Amniotic epithelial cell (primary cell): Measurements from ENCODE around the gene ABCC4.
"Not testable (repeated sequence)": the region's sequence is repeated elsewhere in the genome, so short reads cannot be mapped to it uniquely, and the experiment has no call there.

ENCODE experiments used
- DNase-seq: peaks from one replicate; pipeline ENCODE4 v3.0.0-alpha.2; 2010; ENCODE audit warnings: low read depth

Gene ABCC4

DNA sequence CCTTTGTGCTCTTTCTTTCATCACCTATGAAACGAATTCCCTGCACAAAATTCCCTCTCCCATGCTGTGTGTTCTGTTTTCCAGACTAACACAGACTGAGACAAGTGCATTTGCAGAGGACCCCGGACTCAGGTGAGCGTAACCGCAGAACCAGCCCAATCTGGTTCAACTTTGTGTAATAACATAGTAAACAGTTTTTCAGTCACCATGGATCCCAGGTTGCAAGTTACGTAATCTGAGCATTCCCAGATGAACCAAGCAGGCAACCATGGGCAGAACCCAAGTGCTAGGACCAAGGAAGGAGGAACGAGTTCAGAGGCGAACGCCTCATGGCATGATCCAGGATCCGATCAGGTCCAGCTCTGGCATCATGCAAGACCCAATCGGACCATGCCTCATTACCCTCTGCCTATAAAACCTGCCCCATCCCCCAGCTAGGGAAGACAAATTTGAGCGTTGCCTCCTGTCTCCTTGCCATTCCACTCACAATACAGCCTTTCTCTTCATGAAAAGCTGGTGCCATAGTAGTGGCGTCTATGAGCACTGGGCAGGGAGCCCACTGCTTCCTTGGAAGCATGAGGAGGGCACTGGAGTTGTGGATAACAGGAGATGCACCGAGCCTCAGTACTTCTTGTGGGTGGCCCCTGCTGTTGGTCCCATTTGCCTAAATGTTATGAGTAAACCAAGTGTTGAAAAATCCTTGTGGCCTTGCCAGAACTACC lies 107.6 kb downstream of the ABCC4 start:
- no peak for DNase-seq

DNA sequence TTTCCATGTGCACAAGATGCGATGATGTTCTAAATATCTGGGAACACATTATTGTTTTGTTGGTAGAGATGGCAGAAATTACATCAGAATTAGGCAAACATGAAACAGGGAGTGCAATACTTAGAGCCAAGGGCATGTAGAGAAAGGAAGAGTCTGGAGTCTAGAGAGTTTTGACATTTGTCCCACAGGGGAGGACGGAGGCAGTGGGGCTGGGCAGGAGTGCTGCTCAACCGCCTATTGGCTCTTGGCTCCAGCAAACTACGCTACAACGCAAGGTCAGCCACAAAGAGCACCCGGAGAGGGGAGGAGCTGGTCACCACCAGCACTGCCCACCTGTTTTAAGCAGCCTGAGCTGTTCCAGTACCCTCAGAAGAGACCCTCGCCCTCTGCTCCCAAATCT lies 108.3 kb downstream of the ABCC4 start:
- DNase-seq: no peak

DNA sequence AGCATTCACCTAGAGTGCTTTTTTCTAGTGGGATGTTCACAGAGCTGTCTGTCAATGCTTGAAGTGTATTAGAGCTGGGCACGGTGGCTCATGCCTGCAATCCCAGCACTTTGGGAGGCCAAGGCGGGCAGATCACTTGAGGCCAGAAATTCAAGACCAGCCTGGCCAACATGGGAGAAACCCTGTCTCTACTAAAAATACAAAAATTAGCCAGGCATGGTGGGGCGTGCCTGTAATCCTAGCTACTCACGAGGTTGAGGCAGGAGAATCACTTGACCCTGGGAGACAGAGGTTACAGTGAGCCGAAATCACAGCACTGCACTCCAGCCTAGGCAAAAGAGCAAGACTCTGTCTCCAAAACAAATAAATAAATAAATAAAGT lies 108.7 kb downstream of the ABCC4 start:
- not testable (repeated sequence) for DNase-seq

DNA sequence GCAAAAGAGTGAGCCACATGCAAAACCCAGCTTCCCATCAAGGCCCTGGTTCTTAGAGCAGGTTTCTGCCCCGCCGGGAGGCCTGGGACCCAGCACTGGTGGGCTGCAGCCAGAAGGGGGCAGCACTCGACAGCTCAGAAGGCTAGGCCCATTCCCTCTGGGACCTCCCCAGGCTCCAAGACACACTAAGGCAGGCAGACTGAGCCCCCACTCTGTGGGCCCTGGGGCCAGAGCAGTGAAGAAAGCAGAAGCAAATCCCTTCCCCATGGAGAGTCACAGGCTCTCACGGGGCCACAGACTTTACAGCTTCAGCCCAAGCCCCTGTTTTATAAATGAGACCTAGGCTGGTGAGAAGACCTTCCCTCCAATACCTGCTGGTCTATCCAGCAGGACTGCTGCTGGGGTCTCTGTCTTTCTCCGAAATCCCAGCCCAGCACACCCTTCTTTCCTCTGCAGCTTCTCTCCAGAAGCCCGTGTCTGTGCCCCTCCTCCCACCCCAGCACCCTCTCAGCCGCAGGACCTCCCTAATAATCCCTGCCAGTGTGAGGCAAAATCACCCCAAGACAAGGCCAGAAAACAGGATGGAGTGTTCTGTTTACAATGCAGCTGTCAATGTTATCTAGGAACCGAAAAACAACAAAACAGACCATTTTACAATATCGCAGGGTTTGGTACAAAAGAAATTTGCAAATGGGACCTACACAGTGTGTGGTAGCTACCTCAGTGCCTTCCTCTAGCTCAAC lies 109.3 kb downstream of the ABCC4 start:
- peak; percentile 55 for DNase-seq

DNA sequence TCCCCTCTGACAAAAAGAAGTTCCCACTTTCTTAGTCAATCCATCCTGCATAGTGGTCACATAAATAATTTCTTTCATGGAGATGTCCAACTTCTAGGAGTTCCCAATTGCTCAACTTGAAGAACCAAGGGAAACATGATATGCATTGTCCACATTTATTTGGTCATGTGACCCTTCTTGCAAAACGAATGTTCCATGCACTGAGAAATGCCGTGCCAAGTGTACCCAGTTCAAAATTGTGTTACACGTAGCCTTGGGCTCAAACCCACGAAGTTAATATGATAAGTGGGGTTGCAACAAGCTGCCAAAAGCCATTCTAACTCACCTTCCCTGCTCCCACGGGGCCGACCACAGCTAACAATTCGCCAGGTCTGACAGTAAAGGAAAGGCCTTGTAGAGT lies 113.1 kb downstream of the ABCC4 start:
- peak; percentile 56 for DNase-seq

DNA sequence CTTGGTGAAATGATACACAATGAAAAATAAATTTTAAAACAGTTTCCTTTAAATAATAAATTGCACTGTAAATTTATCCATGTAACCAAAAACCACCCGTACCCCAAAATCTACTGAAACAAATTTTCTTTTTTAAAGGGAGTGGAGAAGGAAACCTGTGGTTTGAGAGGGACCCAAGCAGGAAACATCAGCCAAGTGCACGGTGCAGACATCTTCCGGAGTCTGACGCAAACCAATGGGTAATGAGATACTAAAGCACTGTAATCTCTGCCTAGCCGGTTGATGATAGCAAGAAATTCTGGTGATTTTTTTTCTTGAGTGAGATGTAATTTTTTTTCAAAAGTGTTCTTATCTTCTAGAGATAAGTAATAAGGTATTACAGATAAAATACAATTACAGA lies 115.4 kb downstream of the ABCC4 start:
- peak; percentile 46 for DNase-seq

DNA sequence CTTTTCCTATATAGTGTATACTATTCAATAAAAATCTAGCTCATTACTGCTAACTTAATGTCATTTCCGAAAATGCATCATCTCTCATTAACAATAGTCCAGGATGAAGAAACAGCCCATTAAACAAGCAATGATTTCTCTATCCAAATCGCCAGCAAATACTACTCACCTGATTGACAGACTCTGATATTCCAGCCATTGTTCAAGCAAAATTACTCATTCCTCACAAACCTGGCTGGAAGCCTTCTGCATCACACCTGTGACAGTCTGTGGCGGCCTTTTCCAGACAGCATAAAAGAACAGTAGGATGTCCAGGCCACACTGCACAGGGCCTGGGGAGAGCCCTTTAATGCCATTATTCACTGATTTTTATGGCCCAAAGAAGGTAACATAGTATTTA lies 115.9 kb downstream of the ABCC4 start:
- no peak for DNase-seq

DNA sequence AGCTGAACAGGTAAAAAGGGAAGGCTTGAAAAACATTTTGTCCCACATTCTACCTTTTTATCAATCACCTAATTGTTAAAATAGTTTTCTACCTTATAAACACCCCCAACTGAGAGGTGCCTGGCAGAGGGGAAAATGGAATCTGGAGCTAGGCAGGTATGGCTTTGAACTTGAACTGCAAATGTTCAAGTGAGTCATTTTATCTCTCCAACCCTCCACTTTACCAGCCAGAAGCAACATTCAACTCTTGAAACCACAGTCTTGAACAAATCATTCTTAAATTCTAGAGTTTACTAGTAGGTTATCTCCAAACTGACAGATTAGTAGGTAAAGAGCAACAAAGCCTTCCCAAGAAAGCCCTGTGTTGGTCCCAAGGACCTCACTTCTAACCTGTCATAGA lies 116.9 kb downstream of the ABCC4 start:
- no peak for DNase-seq

DNA sequence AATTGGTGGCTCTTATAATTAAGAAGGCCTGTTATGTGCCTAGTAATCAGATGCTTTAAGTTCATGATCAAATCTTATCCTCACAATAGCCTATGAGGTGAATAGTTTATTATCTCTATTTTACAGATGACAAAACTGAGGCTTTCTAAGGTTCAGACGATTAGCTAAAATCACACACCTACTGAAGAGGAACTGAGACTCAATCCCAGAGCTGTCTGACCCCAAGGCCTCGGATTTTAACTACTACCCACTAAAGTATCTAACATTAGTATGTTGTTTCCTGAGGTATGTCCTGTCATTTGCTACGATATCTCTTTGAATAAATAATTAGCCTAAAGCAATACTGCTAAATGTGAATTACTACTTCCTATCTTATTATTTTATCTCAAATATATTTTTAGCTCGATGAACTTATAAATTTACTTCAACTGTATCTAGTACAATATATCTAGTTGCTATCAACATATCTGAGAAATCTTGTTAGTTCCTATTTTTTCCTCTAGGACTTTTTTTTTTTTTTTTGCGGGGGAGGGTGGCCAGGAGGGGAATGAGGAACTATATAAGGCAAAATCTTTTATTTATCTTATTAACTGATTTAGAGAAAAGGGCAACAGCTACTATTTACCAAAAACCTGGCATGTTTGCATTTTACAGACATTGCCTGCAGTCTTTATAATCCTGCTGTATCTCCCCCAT lies 118.5 kb downstream of the ABCC4 start:
- no peak for DNase-seq

DNA sequence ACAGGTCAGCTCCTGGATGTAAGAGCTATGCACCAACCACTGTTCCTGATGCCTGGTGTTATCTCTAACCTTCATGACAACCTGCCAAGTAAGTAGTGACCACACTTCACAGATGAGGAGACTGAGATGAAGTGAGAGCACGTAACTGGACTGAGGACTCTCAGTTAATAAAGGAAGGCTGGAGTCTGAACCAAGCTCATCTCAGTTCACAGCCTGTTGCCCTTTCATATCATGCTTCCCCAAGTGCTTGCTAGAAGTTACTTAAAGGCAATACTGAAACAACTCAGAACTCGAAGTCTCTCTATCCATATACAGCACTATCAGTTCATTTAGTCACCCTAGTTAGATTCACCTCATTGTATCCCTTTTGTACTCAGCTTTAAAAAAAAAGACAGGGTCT lies 119.7 kb downstream of the ABCC4 start:
- peak; percentile 24 for DNase-seq

DNA sequence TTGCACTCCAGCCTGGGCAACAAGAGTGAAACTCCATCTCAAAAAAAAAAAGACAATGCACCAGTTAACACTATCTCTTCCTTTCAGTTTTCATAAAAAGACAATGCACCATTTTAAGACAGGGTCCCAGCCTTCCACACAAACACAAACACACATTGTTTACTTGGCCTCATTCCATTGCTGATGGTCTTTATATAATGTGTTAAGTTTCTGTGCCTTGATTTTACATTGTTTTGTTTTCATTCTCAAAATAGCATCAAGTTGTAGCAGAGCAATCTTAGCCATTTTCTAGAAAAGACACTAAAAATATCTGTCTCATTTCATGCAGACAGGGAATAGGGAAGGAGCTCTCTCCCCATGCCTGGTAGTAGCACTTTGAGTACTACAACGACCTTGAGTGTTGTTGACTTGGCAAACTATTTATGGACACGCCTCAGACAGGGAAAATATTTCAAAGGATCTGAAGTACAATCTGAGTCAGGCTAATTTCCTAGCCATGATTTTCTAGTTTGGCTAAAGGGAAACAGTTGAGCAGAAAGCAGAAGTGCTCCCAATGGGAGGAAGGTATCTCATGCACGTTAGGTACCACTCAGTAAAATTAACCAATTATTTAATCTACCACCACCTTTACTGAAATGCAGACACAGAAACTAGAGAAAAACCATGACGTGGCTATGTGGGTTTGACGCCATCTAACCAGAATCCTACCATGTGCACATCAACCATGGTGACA lies 120.6 kb downstream of the ABCC4 start:
- DNase-seq: peak; percentile 63

DNA sequence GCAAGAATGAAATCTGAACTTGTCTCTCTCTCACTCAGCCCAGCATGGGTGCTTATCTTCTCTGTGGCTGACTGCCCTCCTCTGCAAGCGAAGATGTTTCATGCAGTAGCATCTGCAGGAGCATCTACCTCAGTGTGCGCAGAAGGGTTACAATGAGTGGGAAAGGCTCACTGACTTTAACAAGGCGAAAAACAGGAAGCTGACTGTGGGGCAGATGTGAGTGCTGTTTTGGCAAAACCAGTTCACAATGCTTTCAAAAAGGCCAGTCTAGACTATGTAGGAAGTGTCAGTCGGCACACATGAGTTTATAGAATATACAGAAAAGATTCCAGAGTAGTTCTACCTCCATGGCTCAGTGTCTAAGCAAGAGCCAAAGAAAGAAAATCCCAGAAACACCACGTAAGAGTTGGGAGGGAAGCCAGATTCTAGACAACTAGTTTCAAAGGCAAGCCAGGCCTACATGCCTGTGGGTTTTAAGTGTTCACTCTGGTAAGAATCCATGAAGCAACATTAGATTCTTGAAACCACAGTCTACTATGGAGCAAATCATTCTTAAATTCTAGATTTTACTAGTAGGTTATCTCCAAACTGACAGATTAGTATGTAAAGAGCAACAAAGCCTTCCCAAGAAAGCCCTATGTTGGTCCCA lies 124.5 kb downstream of the ABCC4 start:
- peak; percentile 96 for DNase-seq

DNA sequence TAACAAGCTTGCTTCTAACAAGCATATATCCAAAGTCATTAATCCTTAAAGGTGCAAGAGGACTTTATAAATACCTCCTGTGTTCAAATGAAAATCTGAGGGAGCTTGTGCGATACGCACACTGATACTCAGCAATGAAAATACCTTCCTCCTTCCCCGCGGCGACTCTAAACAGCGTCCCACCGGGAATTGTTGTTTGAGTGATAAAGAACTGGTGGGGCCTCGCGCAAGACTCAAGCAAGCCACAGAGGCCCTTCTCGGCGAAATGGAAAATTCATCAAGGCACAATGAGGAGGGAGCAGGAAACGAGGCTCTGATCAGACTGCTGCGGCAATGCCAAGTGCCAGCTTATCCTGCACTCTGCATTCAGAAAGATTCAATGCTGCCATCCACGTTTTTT lies 126.7 kb downstream of the ABCC4 start:
- DNase-seq: no peak

DNA sequence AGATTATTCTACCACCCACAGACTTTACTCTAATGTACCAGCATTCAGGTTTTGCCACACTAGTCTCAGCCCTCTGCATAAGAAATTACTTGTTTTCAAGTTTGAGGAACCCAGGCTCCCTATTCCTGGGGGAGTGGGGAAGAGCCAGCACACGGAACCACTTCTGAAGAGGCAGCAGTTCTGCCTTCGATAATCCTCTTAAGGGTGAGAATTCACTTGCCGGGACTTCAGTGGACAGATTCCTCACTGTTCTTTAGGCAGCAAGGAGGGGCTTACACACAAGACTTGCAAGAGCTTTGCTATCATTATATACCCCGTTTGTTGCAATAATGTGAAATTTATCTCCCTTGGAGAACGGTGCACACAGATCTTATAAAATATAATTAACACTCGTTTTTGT lies 133.1 kb downstream of the ABCC4 start:
- DNase-seq: no peak

DNA sequence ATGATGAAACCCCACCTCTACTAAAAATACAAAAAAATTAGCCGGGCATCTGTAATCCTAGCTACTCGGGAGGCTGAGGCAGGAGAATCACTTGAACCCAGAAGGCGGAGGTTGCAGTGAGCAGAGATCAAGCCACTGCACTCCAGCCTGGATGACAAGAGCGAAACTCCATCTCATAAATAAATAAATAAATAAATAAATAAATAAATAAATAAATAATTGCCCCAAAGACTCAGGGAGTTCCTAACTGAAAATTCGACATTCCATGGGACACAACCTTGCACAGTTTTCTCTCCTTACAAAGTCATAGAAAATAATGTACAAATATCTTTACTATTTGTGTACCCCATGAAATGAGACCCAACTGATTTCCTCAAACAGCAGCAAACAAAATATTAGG lies 134.2 kb downstream of the ABCC4 start:
- DNase-seq: not testable (repeated sequence)

DNA sequence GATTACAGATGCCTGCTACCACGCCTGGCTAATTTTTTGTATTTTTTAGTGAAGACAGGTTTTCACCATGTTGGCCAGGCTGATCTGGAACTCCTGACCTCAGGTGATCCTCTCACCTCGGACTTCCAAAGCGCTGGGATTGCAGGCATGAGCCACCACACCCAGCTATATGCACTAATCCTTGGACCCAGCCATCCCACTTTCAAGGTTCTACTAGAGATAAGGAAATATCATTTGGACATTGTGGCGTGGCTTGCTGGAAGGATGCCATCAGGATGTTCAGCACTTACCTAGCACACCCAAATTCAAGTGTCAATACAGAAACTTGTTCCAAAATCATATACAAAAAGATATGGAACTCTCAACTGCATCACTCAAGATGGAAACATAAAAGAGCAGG lies 136.4 kb downstream of the ABCC4 start:
- DNase-seq: no peak

DNA sequence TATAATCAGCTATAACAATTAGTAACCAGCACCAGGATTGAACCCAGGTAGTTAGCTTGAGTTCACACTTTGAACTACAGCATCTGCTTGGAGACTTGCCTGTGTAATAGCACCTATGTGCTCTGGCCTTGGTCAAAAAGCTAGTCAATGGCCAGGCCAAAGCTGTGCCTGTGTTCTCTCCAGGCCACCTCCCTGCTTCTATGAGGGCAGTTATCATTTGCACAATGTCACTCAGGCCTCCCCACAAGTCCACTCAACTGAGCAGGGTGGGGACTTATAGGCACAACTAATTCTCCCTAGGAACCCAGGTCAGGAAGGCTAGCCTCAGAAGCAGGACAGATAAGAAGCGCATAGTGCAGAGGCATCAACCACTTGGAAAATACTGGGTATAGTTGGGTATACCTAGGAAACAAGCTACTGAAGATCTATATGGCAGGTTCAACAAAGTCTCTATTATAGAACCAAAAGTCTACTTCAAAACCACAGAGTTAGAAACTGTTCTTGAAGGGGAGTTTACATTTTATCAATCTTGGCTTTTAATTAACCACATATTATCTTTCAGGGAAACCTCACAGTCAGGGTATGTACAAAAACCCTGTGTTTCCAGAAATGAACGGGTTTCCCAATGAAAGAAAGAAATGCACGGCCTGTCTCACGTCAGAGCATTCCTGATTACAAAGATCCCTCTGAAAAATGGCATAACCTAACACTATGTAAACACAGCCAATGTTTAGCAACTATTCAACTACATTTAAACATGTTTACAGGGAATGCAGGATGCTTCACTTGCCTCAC lies 140.9 kb downstream of the ABCC4 start:
- peak; percentile 96 for DNase-seq

DNA sequence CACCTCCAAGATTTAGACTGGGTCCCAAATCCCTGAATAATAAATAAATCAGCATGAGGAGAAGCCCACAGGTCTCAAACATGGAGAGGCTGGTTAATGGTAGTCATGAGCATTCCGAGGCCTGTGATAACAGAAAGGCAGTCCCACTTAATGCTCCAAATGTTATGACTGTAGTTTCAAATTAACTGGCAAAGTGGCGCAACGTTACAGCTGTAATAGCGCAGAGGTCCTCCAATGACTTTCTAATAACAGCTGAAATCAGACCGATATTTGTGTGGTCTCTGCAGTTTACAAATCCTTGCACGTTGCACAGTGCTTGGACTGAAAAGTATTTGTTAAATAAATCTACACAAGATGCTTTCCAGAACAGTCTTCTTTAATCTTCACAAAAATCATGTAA lies 141.8 kb downstream of the ABCC4 start:
- DNase-seq: peak; percentile 24

DNA sequence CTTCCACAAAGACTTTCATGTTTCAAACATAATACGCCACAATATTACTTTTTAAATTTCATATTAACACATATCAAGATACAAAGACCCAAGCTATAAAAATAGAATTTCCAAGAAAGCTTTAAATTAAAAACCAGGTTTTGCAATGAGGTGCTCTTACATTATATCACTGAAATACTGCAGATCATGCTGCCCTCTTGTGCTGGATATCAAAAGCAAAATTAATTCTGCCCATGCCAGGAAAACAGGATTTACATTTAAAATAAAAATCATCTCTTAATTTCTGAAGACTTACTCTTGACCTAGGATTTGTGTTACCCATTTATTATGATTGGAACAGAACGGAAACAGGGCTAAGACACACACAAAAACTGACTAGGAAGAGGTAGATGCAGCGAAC lies 145.0 kb downstream of the ABCC4 start:
- DNase-seq: peak; percentile 50

DNA sequence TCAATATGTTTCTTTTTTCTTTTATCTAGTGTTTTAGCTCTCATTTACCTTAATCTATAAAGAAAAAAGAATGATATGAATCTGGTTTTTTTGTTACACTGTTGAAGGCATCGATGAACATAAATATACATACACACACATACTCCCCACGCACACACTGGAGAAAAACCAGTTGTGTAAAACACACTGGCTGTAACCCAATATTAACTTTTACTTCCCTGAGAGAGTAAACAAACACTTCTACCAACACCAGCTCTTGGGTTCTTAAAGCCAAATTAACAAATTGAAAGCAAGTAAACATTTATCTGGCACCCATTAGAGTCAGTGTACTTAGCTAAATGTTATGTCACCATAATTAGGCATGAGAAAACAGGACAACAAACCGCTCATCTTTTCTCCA lies 145.7 kb downstream of the ABCC4 start:
- no peak for DNase-seq

DNA sequence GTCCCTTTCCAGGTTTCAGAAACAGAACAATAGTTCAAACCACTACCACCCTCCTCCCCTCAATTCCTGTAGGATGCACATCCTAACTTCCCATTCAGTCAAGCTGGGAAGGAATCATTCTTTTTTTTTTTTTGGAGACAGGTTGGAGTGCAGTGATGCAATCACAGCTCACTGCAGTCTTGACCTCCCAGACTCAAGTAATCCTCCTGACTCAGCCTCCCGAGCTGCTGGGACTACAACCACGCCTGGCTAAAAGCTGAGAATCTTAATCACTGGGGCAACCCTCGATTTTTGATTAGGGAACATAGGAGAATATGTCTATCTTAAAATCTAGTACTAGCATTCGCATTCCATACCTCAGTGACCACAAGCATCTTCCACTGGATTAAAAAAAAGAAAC lies 146.2 kb downstream of the ABCC4 start:
- peak; percentile 55 for DNase-seq
